Measurements from ENCODE around the gene TMED7. TPM values are rescaled to one million over a fixed set of nuclear protein-coding genes. Genes with fewer than 3 reads are reported as not detected.

Gene TMED7
- total RNA-seq, 1 experiment from 2014 or later = 57.0 TPM

- Histone ChIP-seq H3K27me3 (peaks cover 3% of the 10 kb centered on the region), H3K4me3 (no peak overlapping the region), H3K36me3 (no peaks in the 10 kb centered on the region), H3K9me3 (no peaks in the 10 kb centered on the region)
- no peak for DNase-seq
Observed at GRCh38 chr5:115639377-115639776, 13.5 kb upstream of the TMED7 start.

- Histone ChIP-seq H3K27me3 (peaks cover 3% of the 10 kb centered on the region), H3K4me3 (no peak overlapping the region), H3K36me3 (no peaks in the 10 kb centered on the region), H3K9me3 (no peaks in the 10 kb centered on the region)
- DNase-seq = no peak
Observed at GRCh38 chr5:115637507-115637906, 11.7 kb upstream of the TMED7 start.

GRCh38 chr5:115636008-115636407 is 10.2 kb upstream of the TMED7 start:
- no peak for DNase-seq
- peaks cover 3% of the 10 kb centered on the region for H3K27me3 ChIP-seq
- no peaks in the 10 kb centered on the region for H3K9me3 ChIP-seq
- H3K36me3 ChIP-seq = no peaks in the 10 kb centered on the region
- H3K4me3 ChIP-seq = no peak overlapping the region

- Histone ChIP-seq H3K9me3 (no peaks in the 10 kb centered on the region), H3K36me3 (no peaks in the 10 kb centered on the region), H3K4me3 (peak overlapping the region; percentile 27), H3K27me3 (peaks cover 3% of the 10 kb centered on the region)
- DNase-seq = peak; percentile 83
Observed at GRCh38 chr5:115634343-115635132, 8.7 kb upstream of the TMED7 start.

GRCh38 chr5:115629903-115630302 is 4.1 kb upstream of the TMED7 start:
- H3K36me3 ChIP-seq = no peaks in the 10 kb centered on the region
- H3K27me3 ChIP-seq = no peaks in the 10 kb centered on the region
- H3K9me3 ChIP-seq = no peaks in the 10 kb centered on the region
- no peak overlapping the region for H3K4me3 ChIP-seq
- DNase-seq = no peak

- Histone ChIP-seq H3K27me3 (no peaks in the 10 kb centered on the region), H3K36me3 (peaks cover 12% of the 10 kb centered on the region), H3K4me3 (no peak overlapping the region), H3K9me3 (no peaks in the 10 kb centered on the region)
- DNase-seq = no peak
Observed at GRCh38 chr5:115627295-115627865, 1.5 kb upstream of the TMED7 start.

- peaks cover 18% of the 10 kb centered on the region for H3K36me3 ChIP-seq
- DNase-seq = no peak
- peak overlapping the region; percentile 93 for H3K4me3 ChIP-seq
- H3K27me3 ChIP-seq = no peaks in the 10 kb centered on the region
- no peaks in the 10 kb centered on the region for H3K9me3 ChIP-seq
Observed at GRCh38 chr5:115626445-115626823, 598 bp upstream of the TMED7 start.

GRCh38 chr5:115624994-115625393 is 842 bp downstream of the TMED7 start:
- DNase-seq = no peak
- Histone ChIP-seq H3K9me3 (no peaks in the 10 kb centered on the region), H3K27me3 (no peaks in the 10 kb centered on the region), H3K36me3 (peaks cover 33% of the 10 kb centered on the region), H3K4me3 (peak overlapping the region; percentile 93)

- Histone ChIP-seq H3K4me3 (peak overlapping the region; percentile 93), H3K9me3 (no peaks in the 10 kb centered on the region), H3K36me3 (peaks cover 46% of the 10 kb centered on the region), H3K27me3 (no peaks in the 10 kb centered on the region)
- no peak for DNase-seq
Observed at GRCh38 chr5:115623658-115624057, 2.2 kb downstream of the TMED7 start.

- Histone ChIP-seq H3K9me3 (no peaks in the 10 kb centered on the region), H3K36me3 (peaks cover 65% of the 10 kb centered on the region), H3K4me3 (no peak overlapping the region), H3K27me3 (no peaks in the 10 kb centered on the region)
- DNase-seq = no peak
Observed at GRCh38 chr5:115621365-115621900, 4.4 kb downstream of the TMED7 start.

- DNase-seq = no peak
- Histone ChIP-seq H3K4me3 (no peak overlapping the region), H3K9me3 (no peaks in the 10 kb centered on the region), H3K27me3 (no peaks in the 10 kb centered on the region), H3K36me3 (peaks cover 88% of the 10 kb centered on the region)
Observed at GRCh38 chr5:115616892-115617291, 8.9 kb downstream of the TMED7 start.

GRCh38 chr5:115616472-115616871 is 9.4 kb downstream of the TMED7 start:
- no peak for DNase-seq
- Histone ChIP-seq H3K4me3 (no peak overlapping the region), H3K9me3 (no peaks in the 10 kb centered on the region), H3K36me3 (peaks cover 89% of the 10 kb centered on the region), H3K27me3 (no peaks in the 10 kb centered on the region)

GRCh38 chr5:115611873-115612272 is 14.0 kb downstream of the TMED7 start:
- no peak for DNase-seq
- peaks cover 63% of the 10 kb centered on the region for H3K36me3 ChIP-seq
- H3K9me3 ChIP-seq = no peaks in the 10 kb centered on the region

GRCh38 chr5:115607935-115608334 is 17.9 kb downstream of the TMED7 start:
- DNase-seq = no peak
- Histone ChIP-seq H3K4me3 (no peak overlapping the region), H3K27me3 (no peaks in the 10 kb centered on the region), H3K9me3 (no peaks in the 10 kb centered on the region), H3K36me3 (peaks cover 48% of the 10 kb centered on the region)

More at GRCh38 chr5:115611873-115612272, 14.0 kb downstream of the TMED7 start:
- Histone ChIP-seq H3K27me3 (no peaks in the 10 kb centered on the region), H3K4me3 (no peak overlapping the region)

- no peak for DNase-seq
- H3K4me3 ChIP-seq = no peak overlapping the region
- H3K27me3 ChIP-seq = no peaks in the 10 kb centered on the region
- no peaks in the 10 kb centered on the region for H3K9me3 ChIP-seq
- H3K36me3 ChIP-seq = peaks cover 32% of the 10 kb centered on the region
Observed at GRCh38 chr5:115605436-115605835, 20.4 kb downstream of the TMED7 start.

GRCh38 chr5:115602591-115603125 is 23.2 kb downstream of the TMED7 start:
- no peaks in the 10 kb centered on the region for H3K27me3 ChIP-seq
- DNase-seq = no peak
- no peaks in the 10 kb centered on the region for H3K9me3 ChIP-seq
- peak overlapping the region; percentile 56 for H3K4me3 ChIP-seq
- H3K36me3 ChIP-seq = peaks cover 26% of the 10 kb centered on the region

- Histone ChIP-seq H3K9me3 (no peaks in the 10 kb centered on the region), H3K36me3 (peaks cover 26% of the 10 kb centered on the region), H3K27me3 (no peaks in the 10 kb centered on the region), H3K4me3 (peak within 1 kb of the TSS; percentile 56)
- DNase-seq = peak; percentile 83
Observed at GRCh38 chr5:115601701-115602590, 23.9 kb downstream of the TMED7 start, which contains the start of gene TICAM2. TSS of gene TICAM2 (minus strand) at chr5:115602479. CDS start at chr5:115581256, 21,223 bp downstream.

All from MG63 (cell line).